ENCODE results near the gene CANX. TPM values are rescaled to one million over a fixed set of nuclear protein-coding genes. Genes with fewer than 3 reads are reported as not detected.

The CANX gene
- total and polyA plus RNA-seq, 2 donors (not counting 3 experiments of a cell fraction or from before 2014, with no cell fraction given) = 193 to 986 TPM

- Histone ChIP-seq H3K4me3 (replicated peaks in 1 of 3; ENCODE audit: insufficient read depth in 1 of 3, low read depth in 1 of 3, low read length in 3 of 3) (no peak overlapping the region), H3K9me1 (replicated peaks; ENCODE audit: control insufficient read depth, extremely low read depth, insufficient read depth, low read length) (no peaks in the 10 kb centered on the region), H3K4me2 (ENCODE audit: insufficient read depth, low read length) (no peak overlapping the region), H3K9ac (replicated peaks; ENCODE audit: extremely low read depth, insufficient read depth, low read length) (no peak overlapping the region), H3K9me3 (replicated peaks; ENCODE audit: control insufficient read depth, insufficient read depth, low read length) (no peaks in the 10 kb centered on the region), H3K36me3 (ENCODE audit: control insufficient read depth in 2 of 2, extremely low read depth in 1 of 2, insufficient read depth in 2 of 2, low read length in 2 of 2) (no peaks in the 10 kb centered on the region), H3K27ac (ENCODE audit: insufficient read depth, low read depth, low read length) (no peak overlapping the region), H3K4me1 (ENCODE audit: control insufficient read depth, extremely low read depth, insufficient read depth, low read length) (peaks cover 26% of the 10 kb centered on the region), H3K79me2 (ENCODE audit: control insufficient read depth, insufficient read depth, low read length) (peaks cover 59% of the 10 kb centered on the region), H3K27me3 (ENCODE audit: control insufficient read depth in 2 of 2, insufficient read depth in 2 of 2, low read length in 2 of 2) (no peaks in the 10 kb centered on the region), H4K20me1 (replicated peaks; ENCODE audit: control insufficient read depth, extremely low read depth, insufficient read depth, low read length) (peaks cover 2% of the 10 kb centered on the region), H2AFZ (ENCODE audit: low read depth, low read length) (no peak overlapping the region)
- CTCF ChIA-PET = interaction anchor here (1.2 kb wide), 1 partner anchor 10 kb away, joined by 3 read pairs; no protein-coding TSS in a partner anchor
- intact Hi-C loops (cut with micrococcal nuclease) (no loop called here), dilution Hi-C loops (cut with MboI; ENCODE audit: extremely low pct_ligation_motif_present, low sequenced_read_pairs) (no loop called here)
- no peak for TF ChIP-seq MAX (IDR thresholded peaks at IDR 0.05; ENCODE audit: insufficient read depth, insufficient read length)
- TF ChIP-seq POLR2A (IDR thresholded peaks at IDR 0.05; ENCODE audit: low read depth, low read length) = no peak
- TF ChIP-seq EZH2 (IDR thresholded peaks at IDR 0.05; ENCODE audit: borderline replicate concordance, low read depth, low read length, severe bottlenecking) = no peak
- TF ChIP-seq FOS (IDR thresholded peaks at IDR 0.05; ENCODE audit: borderline replicate concordance, insufficient read depth, low read length) = no peak
- no peak for TF ChIP-seq MYC (IDR thresholded peaks at IDR 0.05; ENCODE audit: low read depth, low read length)
- DNase-seq (ENCODE audit: low read depth, low spot score) (no peak), FAIRE-seq (no peak)
- POLR2A ChIA-PET = no interaction called here
- BruUV-seq (replicated peaks) = no TSS peak
Observed at GRCh38 chr5:179758955-179759354, 60.2 kb downstream of the CANX start.

GRCh38 chr5:179759581-179760551, 61.1 kb downstream of the CANX start:
- Histone ChIP-seq H3K9me1 (replicated peaks; ENCODE audit: control insufficient read depth, extremely low read depth, insufficient read depth, low read length) (no peaks in the 10 kb centered on the region), H3K4me1 (ENCODE audit: control insufficient read depth, extremely low read depth, insufficient read depth, low read length) (peaks cover 29% of the 10 kb centered on the region), H3K27me3 (ENCODE audit: control insufficient read depth in 2 of 2, insufficient read depth in 2 of 2, low read length in 2 of 2) (no peaks in the 10 kb centered on the region), H4K20me1 (replicated peaks; ENCODE audit: control insufficient read depth, extremely low read depth, insufficient read depth, low read length) (peaks cover 2% of the 10 kb centered on the region), H3K4me3 (replicated peaks in 1 of 3; ENCODE audit: insufficient read depth in 1 of 3, low read depth in 1 of 3, low read length in 3 of 3) (no peak overlapping the region), H3K9ac (replicated peaks; ENCODE audit: extremely low read depth, insufficient read depth, low read length) (no peak overlapping the region), H3K27ac (ENCODE audit: insufficient read depth, low read depth, low read length) (no peak overlapping the region), H2AFZ (ENCODE audit: low read depth, low read length) (no peak overlapping the region), H3K36me3 (ENCODE audit: control insufficient read depth in 2 of 2, extremely low read depth in 1 of 2, insufficient read depth in 2 of 2, low read length in 2 of 2) (no peaks in the 10 kb centered on the region), H3K9me3 (replicated peaks; ENCODE audit: control insufficient read depth, insufficient read depth, low read length) (no peaks in the 10 kb centered on the region), H3K4me2 (ENCODE audit: insufficient read depth, low read length) (no peak overlapping the region), H3K79me2 (ENCODE audit: control insufficient read depth, insufficient read depth, low read length) (peaks cover 52% of the 10 kb centered on the region)
- TF ChIP-seq CTCF (IDR thresholded peaks at IDR 0.05; ENCODE audit: extremely low read depth in 1 of 2, insufficient read depth in 1 of 2, low read depth in 1 of 2, low read length in 2 of 2) (no peak), POLR2A (IDR thresholded peaks at IDR 0.05; ENCODE audit: low read depth, low read length) (no peak), GATA2 (IDR thresholded peaks at IDR 0.05; ENCODE audit: insufficient read depth, insufficient read length, low read depth, low read length) (no peak), EZH2 (IDR thresholded peaks at IDR 0.05; ENCODE audit: borderline replicate concordance, low read depth, low read length, severe bottlenecking) (no peak), MYC (IDR thresholded peaks at IDR 0.05; ENCODE audit: low read depth, low read length) (no peak), JUN (IDR thresholded peaks at IDR 0.05; ENCODE audit: borderline replicate concordance, insufficient read depth, insufficient read length, low read depth) (no peak), FOS (IDR thresholded peaks at IDR 0.05; ENCODE audit: borderline replicate concordance, insufficient read depth, low read length) (no peak)
- no TSS peak for BruUV-seq (replicated peaks)
- ChIA-PET CTCF (interaction anchor here (7.1 kb wide), 1 partner anchor 35 kb away, joined by 103 read pairs; the partner anchor contains the start of gene LTC4S), POLR2A (no interaction called here)
- intact Hi-C loops (cut with micrococcal nuclease) (no loop called here), dilution Hi-C loops (cut with MboI; ENCODE audit: extremely low pct_ligation_motif_present, low sequenced_read_pairs) (no loop called here)
- FAIRE-seq (no peak), DNase-seq (ENCODE audit: low read depth, low spot score) (no peak)

Data from endothelial cell of umbilical vein (primary cell).